SK-N-MC (cell line): ENCODE measurements around the gene RABL2B.

Source experiments
- EZH2 ChIP-seq: fragments of 200-600 bp; sonication (generic); IDR thresholded peaks from one replicate; pipeline ENCODE4 v1.6.1; 2017; ENCODE audit warnings: antibody characterized with exemption
- FOXP2 ChIP-seq: optimal IDR thresholded peaks from 2 replicates; pipeline ENCODE3; 2011; ENCODE audit warnings: mild to moderate bottlenecking, moderate library complexity; ENCODE audit not compliant: insufficient read depth; ENCODE audit errors: extremely low read length, control extremely low read depth
- POLR2AphosphoS5 ChIP-seq: IDR thresholded peaks from 2 replicates; pipeline ENCODE4 v1.6.1; 2012; ENCODE audit warnings: mild to moderate bottlenecking, low read depth, low read length, borderline replicate concordance

GRCh38 chr22:50728523-50728931, 54.9 kb downstream of the RABL2B start:
- TF ChIP-seq EZH2 (no peak), POLR2AphosphoS5 (no peak), FOXP2 (no peak)
